Endothelial cell of umbilical vein (primary cell): ENCODE results near the gene CTNNA2. TPM values are rescaled to one million over a fixed set of nuclear protein-coding genes. Genes with fewer than 3 reads are reported as not detected.

Source experiments
- BruUV-seq: library from RNA; stranded (reverse); fragments of 400-500 nt; replicated peaks from 2 replicates; lab custom pipeline; 2021; lab: Mats Ljungman, UMichigan
- CTCF ChIA-PET: fragments of 300-600, 350-600 bp; sonication (Branson Sonifier 250); formaldehyde crosslinking; loops from one replicate; lab custom pipeline; 2021; ENCODE audit warnings: antibody characterized with exemption, inconsistent platforms; lab: Charles Lee
- POLR2A ChIA-PET: fragments of 300-600, 350-600 bp; sonication (Branson Sonifier 250); formaldehyde crosslinking; loops from one replicate; lab custom pipeline; 2021; ENCODE audit warnings: antibody characterized with exemption, inconsistent platforms; lab: Charles Lee
- DNase-seq: peaks from one replicate; pipeline ENCODE4 v3.0.0-alpha.2; 2011; ENCODE audit warnings: low read depth, low spot score
- FAIRE-seq: peaks from 2 replicates; lab custom pipeline; 2011; peaks lifted over from hg19 to GRCh38; lab: Jason Lieb, UNC
- H2AFZ ChIP-seq: 2 replicates; pipeline ENCODE4 v1.6.0; 2012; ENCODE audit warnings: low read depth, low read length, control low read depth, inconsistent platforms
- H3K27ac ChIP-seq: 2 replicates; pipeline ENCODE4 v1.5.1; 2011; ENCODE audit warnings: low read depth, mild to moderate bottlenecking, control low read depth, low read length, moderate library complexity; ENCODE audit not compliant: insufficient read depth
- H3K27me3 ChIP-seq, 2 experiments: 2 replicates each; pipeline versions ENCODE4 v1.6.0 to v1.6.1; 2011; ENCODE audit warnings: low read length in 2 of 2, mixed read lengths in 1 of 2; ENCODE audit not compliant: control insufficient read depth in 2 of 2, insufficient read depth in 2 of 2
- H3K36me3 ChIP-seq, 2 experiments: 2 replicates in 1 of 2; 3 replicates in 1 of 2; pipeline ENCODE4 v1.5.1; 2011; ENCODE audit warnings: low read length in 2 of 2, mild to moderate bottlenecking in 1 of 2, moderate library complexity in 1 of 2; ENCODE audit not compliant: control insufficient read depth in 2 of 2, insufficient read depth in 2 of 2; ENCODE audit errors: extremely low read depth in 1 of 2
- H3K4me1 ChIP-seq: 3 replicates; pipeline ENCODE4 v1.5.1; 2011; ENCODE audit warnings: mild to moderate bottlenecking, low read length; ENCODE audit not compliant: control insufficient read depth, insufficient read depth; ENCODE audit errors: extremely low read depth
- H3K4me2 ChIP-seq: 2 replicates; pipeline ENCODE4 v1.6.1; 2011; ENCODE audit warnings: low read length, control low read depth, mixed read lengths; ENCODE audit not compliant: insufficient read depth
- H3K4me3 ChIP-seq, 3 experiments: fragments of 200-600 bp in 1 of 3; sonication (generic), shearing (Covaris generic) in 1 of 3; replicated peaks in 1 of 3; 2 replicates each; pipeline ENCODE4 v1.5.1; 2011 to 2016; ENCODE audit warnings: control low read depth in 3 of 3, low read length in 3 of 3, mild to moderate bottlenecking in 2 of 3, inconsistent platforms in 1 of 3, low read depth in 1 of 3, moderate library complexity in 1 of 3; ENCODE audit not compliant: insufficient read depth in 1 of 3
- H3K79me2 ChIP-seq: 2 replicates; pipeline ENCODE4 v1.6.0; 2012; ENCODE audit warnings: low read length, inconsistent platforms; ENCODE audit not compliant: control insufficient read depth, insufficient read depth
- H3K9ac ChIP-seq: replicated peaks from 2 replicates; pipeline ENCODE3; 2011; ENCODE audit warnings: low read length, control low read depth; ENCODE audit not compliant: insufficient read depth; ENCODE audit errors: extremely low read depth
- H3K9me1 ChIP-seq: replicated peaks from 3 replicates; pipeline ENCODE4 v1.6.0; 2011; ENCODE audit warnings: mild to moderate bottlenecking, low read length; ENCODE audit not compliant: control insufficient read depth, insufficient read depth; ENCODE audit errors: extremely low read depth
- H3K9me3 ChIP-seq: replicated peaks from 2 replicates; pipeline ENCODE4 v1.5.1; 2012; ENCODE audit warnings: low read length, inconsistent platforms; ENCODE audit not compliant: control insufficient read depth, insufficient read depth
- H4K20me1 ChIP-seq: replicated peaks from 2 replicates; pipeline ENCODE3; 2011; ENCODE audit warnings: mild to moderate bottlenecking, low read length; ENCODE audit not compliant: control insufficient read depth, insufficient read depth; ENCODE audit errors: extremely low read depth
- EZH2 ChIP-seq: IDR thresholded peaks from 2 replicates; pipeline ENCODE4 v1.6.1; 2012; ENCODE audit warnings: borderline replicate concordance, low read depth, mild to moderate bottlenecking, moderate library complexity, low read length, inconsistent platforms; ENCODE audit not compliant: severe bottlenecking
- FOS ChIP-seq: IDR thresholded peaks from 2 replicates; pipeline ENCODE4 v1.6.1; 2011; ENCODE audit warnings: mild to moderate bottlenecking, low read length, moderate library complexity, borderline replicate concordance; ENCODE audit not compliant: insufficient read depth
- GATA2 ChIP-seq: IDR thresholded peaks from 2 replicates; pipeline ENCODE4 v1.7.0; 2011; ENCODE audit warnings: low read depth, mild to moderate bottlenecking, moderate library complexity, mixed read lengths, low read length; ENCODE audit not compliant: insufficient read length, insufficient read depth
- JUN ChIP-seq: IDR thresholded peaks from 2 replicates; pipeline ENCODE4 v1.6.1; 2011; ENCODE audit warnings: borderline replicate concordance, low read depth; ENCODE audit not compliant: insufficient read length, insufficient read depth
- MYC ChIP-seq: IDR thresholded peaks from one replicate; pipeline ENCODE4 v1.6.1; 2011; ENCODE audit warnings: mild to moderate bottlenecking, low read depth, low read length
- POLR2A ChIP-seq: IDR thresholded peaks from 2 replicates; pipeline ENCODE4 v1.6.1; 2012; ENCODE audit warnings: low read depth, mild to moderate bottlenecking, control low read depth, low read length
- POLR2AphosphoS5 ChIP-seq: IDR thresholded peaks from 2 replicates; pipeline ENCODE4 v1.6.1; 2012; ENCODE audit warnings: low read depth, mild to moderate bottlenecking, control low read depth, low read length, moderate library complexity; ENCODE audit not compliant: insufficient read depth
- dilution Hi-C: fragments of 300-500 bp; cut with MboI; formaldehyde crosslinking; loops from one replicate; pipeline ENCODE4 v1.15.0; 2019; ENCODE audit warnings: low sequenced_read_pairs; ENCODE audit not compliant: extremely low pct_ligation_motif_present
- intact Hi-C: fragments of 100-400 bp; cut with micrococcal nuclease; formaldehyde crosslinking; loops from one replicate; pipeline ENCODE4 v1.10.0; 2022
- polyA plus RNA-seq, 4 experiments: library from polyadenylated mRNA; depleted of rRNA in 3 of 4; stranded (reverse) in 3 of 4; unstranded in 1 of 4; fragments of >200 nt; gene quantifications; 2 replicates each; pipeline versions ENCODE4 v1.2.1 to v1.2.3, GENCODE V29; 2011 to 2012; ENCODE audit warnings: missing spikeins in 1 of 4
- total RNA-seq: library from RNA; stranded (reverse); gene quantifications from 2 replicates; pipeline ENCODE4 v1.2.3, GENCODE V29; 2021
- TF ChIP-seq, protein P1 (sequence below), 2 donors: IDR thresholded peaks; 1 replicate in 1 of 2; 2 replicates in 1 of 2; pipeline ENCODE4 v1.5.1; 2011; ENCODE audit warnings: low read length in 2 of 2, mild to moderate bottlenecking in 2 of 2, moderate library complexity in 2 of 2, control low read depth in 1 of 2, inconsistent platforms in 1 of 2, low read depth in 1 of 2; ENCODE audit not compliant: insufficient read depth in 1 of 2; ENCODE audit errors: extremely low read depth in 1 of 2
- TF ChIP-seq, protein P2 (sequence below): IDR thresholded peaks from 2 replicates; pipeline ENCODE4 v1.6.1; 2011; ENCODE audit not compliant: insufficient read depth, insufficient read length

Gene CTNNA2
- total and polyA plus RNA-seq, 2 donors (not counting 3 experiments of a cell fraction or from before 2014, with no cell fraction given), result not detected

DNA sequence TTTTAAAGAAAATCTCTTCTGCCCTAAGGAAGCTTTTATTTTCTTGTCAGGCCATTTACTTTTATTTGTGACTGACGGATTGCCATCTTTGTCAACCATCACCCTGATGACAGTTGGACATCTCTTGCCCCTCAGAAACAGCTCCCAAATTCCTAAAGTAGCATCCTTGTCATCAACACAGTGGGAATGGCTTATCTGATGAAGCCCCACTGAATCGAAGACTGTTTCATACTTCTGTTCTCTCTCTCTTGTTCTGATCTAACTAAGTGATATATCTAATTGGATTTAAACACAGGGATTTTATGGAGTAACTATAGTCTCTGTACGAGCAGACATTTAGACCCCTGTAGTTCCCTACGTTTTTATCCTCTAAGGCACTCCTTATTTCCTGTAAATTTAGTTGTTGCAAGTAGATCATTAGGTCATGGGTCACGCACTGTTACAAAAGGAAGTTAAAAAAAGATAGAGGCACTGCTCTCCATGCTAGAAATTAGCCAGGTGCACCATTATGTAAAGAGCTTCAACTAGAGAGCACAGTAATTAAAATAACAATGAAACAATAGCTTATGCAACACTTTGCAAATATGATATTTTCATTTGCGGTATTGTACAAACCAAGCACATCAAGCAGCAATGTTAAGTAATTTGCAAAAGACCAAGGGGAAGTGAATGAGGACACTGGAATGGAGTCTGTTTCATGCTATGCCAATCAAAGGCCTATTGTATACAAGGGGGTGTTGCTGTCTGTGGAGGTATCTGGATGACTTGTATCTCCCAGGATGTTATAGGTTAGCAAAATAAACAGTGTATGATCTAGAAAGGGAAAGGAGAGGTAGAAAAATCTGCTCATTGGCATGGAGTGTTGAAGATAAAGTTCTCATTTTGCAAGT is 507.0 kb downstream of the CTNNA2 start:
- Histone ChIP-seq H3K9me3 (no peaks in the 10 kb centered on the region), H3K79me2 (no peaks in the 10 kb centered on the region), H4K20me1 (no peaks in the 10 kb centered on the region), H3K9ac (no peak overlapping the region), H3K4me3 (no peak overlapping the region), H3K9me1 (no peaks in the 10 kb centered on the region), H3K27me3 (no peaks in the 10 kb centered on the region), H2AFZ (no peak overlapping the region), H3K4me1 (no peaks in the 10 kb centered on the region), H3K4me2 (no peak overlapping the region), H3K36me3 (no peaks in the 10 kb centered on the region), H3K27ac (no peak overlapping the region)
- TF ChIP-seq FOS (no peak), JUN (no peak), GATA2 (no peak), MYC (no peak), POLR2AphosphoS5 (no peak), EZH2 (no peak), POLR2A (no peak)
- TF ChIP-seq, protein P1, sequence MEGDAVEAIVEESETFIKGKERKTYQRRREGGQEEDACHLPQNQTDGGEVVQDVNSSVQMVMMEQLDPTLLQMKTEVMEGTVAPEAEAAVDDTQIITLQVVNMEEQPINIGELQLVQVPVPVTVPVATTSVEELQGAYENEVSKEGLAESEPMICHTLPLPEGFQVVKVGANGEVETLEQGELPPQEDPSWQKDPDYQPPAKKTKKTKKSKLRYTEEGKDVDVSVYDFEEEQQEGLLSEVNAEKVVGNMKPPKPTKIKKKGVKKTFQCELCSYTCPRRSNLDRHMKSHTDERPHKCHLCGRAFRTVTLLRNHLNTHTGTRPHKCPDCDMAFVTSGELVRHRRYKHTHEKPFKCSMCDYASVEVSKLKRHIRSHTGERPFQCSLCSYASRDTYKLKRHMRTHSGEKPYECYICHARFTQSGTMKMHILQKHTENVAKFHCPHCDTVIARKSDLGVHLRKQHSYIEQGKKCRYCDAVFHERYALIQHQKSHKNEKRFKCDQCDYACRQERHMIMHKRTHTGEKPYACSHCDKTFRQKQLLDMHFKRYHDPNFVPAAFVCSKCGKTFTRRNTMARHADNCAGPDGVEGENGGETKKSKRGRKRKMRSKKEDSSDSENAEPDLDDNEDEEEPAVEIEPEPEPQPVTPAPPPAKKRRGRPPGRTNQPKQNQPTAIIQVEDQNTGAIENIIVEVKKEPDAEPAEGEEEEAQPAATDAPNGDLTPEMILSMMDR (IDR thresholded peaks at IDR 0.05; ENCODE audit: extremely low read depth in 1 of 2, insufficient read depth in 1 of 2, low read depth in 1 of 2, low read length in 2 of 2), result no peak
- TF ChIP-seq, protein P2, sequence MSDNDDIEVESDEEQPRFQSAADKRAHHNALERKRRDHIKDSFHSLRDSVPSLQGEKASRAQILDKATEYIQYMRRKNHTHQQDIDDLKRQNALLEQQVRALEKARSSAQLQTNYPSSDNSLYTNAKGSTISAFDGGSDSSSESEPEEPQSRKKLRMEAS, result no peak
- intact Hi-C loops, result no loop called here
- DNase-seq (no peak), FAIRE-seq (no peak)
- ChIA-PET POLR2A (no interaction called here), CTCF (no interaction called here)
- dilution Hi-C loops, result no loop called here
- BruUV-seq, result no TSS peak
